ENCODE results near the gene AHCYL1.

AHCYL1 gene

DNA sequence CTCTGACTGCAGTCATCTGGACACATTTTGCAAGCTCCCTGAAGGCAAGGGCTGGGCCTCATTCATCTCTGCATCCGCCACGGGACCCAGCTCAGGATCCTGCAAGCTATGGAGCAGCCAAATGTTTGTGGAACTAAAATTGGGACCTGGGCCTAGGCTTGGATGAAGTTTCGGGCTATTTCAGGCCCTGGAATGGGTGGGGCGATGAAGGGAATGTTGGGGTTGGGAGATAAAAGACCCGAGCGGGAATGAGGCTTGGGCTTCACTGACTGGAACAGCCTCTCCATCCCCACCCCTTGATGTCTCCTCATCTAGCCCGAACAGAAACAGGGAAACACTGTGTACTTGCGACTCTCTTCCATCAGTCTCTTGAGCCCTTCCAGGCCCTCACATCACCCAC, 7.3 kb upstream of the AHCYL1 start:
- no peak for DNase-seq

GRCh38 chr1:109977657-109978378, 6.7 kb upstream of the AHCYL1 start:
- DNase-seq = no peak

GRCh38 chr1:109978761-109979488, 5.6 kb upstream of the AHCYL1 start:
- no peak for DNase-seq

- DNase-seq = peak; percentile 83
Measured at GRCh38 chr1:109979489-109980091, 5.0 kb upstream of the AHCYL1 start.

- DNase-seq = peak; percentile 43
Measured at GRCh38 chr1:109980324-109981003, 4.1 kb upstream of the AHCYL1 start.

GRCh38 chr1:109981004-109981335, 3.6 kb upstream of the AHCYL1 start:
- DNase-seq = no peak

DNA sequence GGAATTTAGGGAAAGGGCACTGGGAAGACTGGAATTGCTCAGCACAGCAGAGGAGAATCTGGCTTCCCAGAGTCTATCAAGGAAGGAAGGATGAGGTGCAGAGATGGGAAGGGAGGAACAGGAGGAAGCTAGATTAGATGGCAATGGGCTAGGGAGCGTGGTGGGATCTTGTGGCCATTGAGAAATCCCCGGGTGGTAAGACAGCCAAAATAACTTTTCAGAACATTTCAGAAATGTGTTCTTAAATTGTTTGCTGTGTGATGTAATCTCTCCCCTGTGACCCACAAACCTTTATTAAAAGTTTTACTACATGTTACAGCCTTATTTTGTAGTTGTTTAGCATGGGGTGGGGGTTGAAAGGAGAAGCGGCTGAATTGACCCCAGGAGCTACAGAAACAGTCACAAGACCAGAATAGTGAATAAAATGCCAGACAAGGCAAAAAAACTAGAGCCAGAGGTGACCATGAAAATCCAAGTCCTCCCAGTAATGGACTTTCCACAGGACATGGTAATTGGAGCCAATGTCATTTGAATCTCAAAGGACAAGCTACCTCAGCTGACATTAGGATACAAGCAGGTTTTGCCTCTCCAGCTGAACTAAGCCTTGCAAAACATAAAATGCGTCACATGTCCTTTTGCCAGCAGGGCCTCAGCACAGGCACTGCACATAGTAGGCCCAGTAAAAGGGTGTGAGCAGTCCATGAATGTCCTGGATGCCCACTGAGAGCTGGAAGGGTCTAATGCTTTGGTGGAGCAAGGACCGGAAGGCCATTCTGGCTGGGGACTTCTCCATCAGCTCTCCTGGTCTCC, 980 bp upstream of the AHCYL1 start:
- DNase-seq = no peak

GRCh38 chr1:109984190-109984455, 442 bp upstream of the AHCYL1 start:
- DNase-seq = peak; percentile 39

DNA sequence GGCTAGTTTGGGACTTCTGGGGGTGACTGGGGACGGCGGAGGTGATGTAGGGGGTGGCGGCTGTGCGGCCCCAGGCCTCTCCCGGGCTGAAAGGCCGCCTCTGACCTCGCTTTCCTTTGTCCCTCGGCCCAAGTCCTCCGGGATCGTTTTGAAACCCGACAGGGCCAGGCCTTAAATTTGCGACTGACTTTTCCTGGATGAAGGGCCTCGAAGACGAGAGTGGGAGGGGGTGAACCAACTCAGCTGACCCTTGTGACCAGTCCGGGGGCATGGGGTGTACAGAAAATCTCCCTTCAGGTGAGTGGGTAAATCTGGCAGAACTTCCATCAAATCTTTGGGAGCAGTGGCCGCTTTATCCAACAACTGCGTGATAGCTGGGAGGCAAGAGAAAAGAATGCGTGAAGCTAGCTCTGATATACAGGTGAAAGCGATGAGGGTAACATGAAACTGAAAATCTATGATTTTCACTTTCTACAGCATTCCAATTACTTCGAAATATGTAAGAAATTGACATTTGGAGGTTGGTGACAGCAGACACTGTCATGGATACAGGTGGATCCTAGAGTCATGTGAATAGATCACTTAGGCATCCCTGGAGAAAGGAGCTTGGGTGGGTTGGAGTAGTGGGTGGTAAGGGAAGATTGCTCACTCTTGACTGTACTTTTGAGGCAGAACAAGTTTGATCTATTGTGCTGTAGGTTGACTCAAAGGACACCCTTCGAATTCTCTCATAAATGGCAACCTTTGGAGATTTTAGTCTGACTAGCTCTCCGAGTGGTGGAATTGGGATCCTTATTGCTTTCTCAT, 885 bp downstream of the AHCYL1 start:
- DNase-seq = no peak

DNA sequence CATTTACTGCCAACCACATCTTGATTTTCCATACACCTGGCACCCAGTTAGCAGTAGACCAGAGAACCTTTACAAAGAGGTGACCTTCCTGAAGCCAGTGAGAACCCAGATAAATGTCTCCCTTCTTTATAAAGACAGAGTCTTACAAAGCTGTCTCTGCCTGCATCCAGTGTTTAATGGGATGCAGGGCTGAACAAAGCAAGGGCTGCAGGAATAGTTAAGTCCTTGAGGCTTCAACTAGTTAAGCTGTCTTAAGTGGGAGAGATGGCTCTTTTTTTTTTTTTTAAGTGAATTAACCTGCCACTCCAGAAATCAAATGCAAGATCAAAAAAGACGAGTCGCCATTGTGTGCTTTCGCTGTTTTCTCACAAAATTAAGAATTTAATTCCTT, 1.5 kb downstream of the AHCYL1 start:
- no peak for DNase-seq

- no peak for DNase-seq
Measured at GRCh38 chr1:109988349-109988914, 3.9 kb downstream of the AHCYL1 start.

GRCh38 chr1:109989506-109990301, 5.1 kb downstream of the AHCYL1 start:
- DNase-seq = no peak

- DNase-seq = no peak
Measured at GRCh38 chr1:109990302-109990653, 5.7 kb downstream of the AHCYL1 start.

DNA sequence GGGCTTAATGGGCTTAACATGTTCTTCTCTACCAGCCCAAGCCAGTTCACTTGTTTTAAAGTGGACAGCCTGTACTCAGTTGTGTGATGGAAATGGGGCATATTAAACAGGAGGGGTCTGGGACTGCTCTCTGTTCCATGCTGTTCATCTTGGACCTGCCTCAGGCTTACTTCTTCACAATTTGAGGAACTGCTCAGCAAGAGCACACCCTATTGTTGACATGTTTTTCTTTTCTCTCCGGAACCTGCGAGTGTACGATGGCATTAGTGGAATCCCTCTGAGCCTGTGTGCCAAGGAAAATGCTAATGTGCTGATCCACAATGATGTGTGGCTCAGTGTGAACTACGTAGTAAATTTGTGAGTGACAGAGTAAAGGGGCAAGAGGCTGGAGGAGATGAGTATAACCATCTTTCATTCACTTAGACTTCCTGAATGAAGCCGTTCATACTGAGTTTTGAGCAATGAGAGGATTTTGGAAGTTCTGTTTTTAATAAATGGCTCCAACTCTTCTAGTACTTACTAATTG, 6.9 kb downstream of the AHCYL1 start:
- no peak for DNase-seq

DNA sequence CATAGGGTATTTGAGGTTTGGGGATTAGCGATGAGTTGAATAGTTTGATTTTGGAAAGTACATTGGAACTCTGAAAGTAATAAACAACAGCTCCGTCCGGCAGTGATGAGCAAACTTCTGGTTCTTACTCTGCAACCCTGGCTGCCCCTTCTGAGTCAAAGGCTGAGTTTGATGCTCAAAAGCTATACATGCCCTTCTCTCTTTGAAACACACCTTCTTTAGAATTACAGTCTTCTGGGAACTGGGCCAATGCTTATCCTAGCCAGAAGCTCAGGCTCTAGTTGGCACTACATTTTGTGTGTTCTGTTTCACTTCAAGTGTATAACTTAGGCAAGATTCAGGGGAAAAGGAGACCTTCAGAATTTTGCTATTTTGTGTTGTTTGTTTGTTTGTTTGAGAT, 9.3 kb downstream of the AHCYL1 start:
- peak; percentile 54 for DNase-seq

- DNase-seq = no peak
Measured at GRCh38 chr1:109994654-109995053, 10.1 kb downstream of the AHCYL1 start.

DNA sequence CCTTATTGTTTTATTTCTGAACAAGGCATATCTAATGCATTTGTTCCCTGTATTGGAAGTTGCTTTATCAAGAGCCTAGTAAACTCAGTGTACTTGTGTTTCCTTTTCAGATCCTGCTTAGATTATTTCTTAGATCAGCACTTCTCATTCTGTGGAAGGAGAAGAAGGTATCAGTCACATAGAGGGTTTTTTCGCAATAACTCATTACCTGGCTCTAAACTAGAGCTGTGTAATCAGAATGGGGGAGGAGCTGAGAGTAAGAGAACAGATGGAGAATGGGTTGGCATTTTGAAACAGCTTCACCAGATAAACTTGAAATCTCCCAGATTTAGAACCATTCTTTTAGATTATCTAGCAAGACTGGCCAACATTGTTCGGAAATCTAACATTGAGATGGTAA, 11.0 kb downstream of the AHCYL1 start:
- no peak for DNase-seq

GRCh38 chr1:109996476-109996875, 11.9 kb downstream of the AHCYL1 start:
- DNase-seq = no peak

DNA sequence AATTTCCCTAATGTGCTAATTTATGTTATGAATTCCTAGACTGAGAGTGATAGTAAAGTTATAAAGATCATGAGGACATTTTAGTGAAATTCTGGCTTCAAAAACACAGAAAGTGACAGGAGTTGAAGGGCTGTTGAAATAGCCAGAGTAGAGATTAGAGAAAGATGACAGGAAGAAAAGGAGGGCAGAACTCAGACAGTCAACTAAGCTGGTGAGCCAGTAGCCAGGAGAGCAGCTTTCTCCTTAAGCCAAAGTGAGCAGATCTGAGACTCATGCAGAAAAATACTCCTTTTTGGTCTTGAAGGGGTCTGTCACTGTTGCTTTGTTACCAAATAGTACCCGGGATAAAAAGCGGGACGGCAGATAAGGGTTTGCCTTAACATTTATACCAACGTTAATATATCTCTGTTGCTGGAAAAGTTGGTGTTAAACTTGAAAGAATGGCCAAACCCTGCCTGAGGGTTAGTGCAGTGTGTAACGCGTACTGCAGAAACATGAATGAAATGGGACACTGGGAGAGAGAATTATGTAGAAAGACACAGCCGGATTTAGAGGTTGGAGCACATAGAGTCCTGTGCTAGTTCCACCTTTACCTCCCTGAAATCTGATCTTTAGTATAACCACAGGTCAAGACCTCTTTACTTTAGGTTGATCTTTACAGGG, 12.8 kb downstream of the AHCYL1 start:
- no peak for DNase-seq

- DNase-seq = no peak
Measured at GRCh38 chr1:109997867-109998229, 13.3 kb downstream of the AHCYL1 start.

Measured in NCI-H226 (cell line).